ENCODE measurements around the gene FTCD.

GRCh38 chr21:46160907-46161632 is 5.7 kb upstream of the FTCD start:
- TF ChIP-seq CTCF (conservative IDR thresholded peaks at IDR 0.05 in 1 of 2, IDR thresholded peaks at IDR 0.05 in 1 of 2; ENCODE audit: extremely low read depth in 1 of 2, insufficient read depth in 1 of 2, low read depth in 1 of 2, low read length in 2 of 2), result no peak
- TF ChIP-seq EZH2 (IDR thresholded peaks at IDR 0.05; ENCODE audit: borderline replicate concordance, low read length), result no peak

Measured in mammary epithelial cell (primary cell).